Smooth muscle cell (in vitro differentiated cells): ENCODE measurements around the gene ZFR. TPM values are rescaled to one million over a fixed set of nuclear protein-coding genes. Genes with fewer than 3 reads are reported as not detected.

ENCODE experiments used
- DNase-seq: peaks from one replicate; lab custom pipeline; 2025; ENCODE audit not compliant: unreplicated experiment; lab: John Stamatoyannopoulos, UW
- H2AFZ ChIP-seq: fragments of 200-600 bp; sonication (generic); 2 replicates; pipeline ENCODE4 v1.6.0; 2016; ENCODE audit warnings: antibody characterized with exemption, low read depth, mild to moderate bottlenecking
- H3F3A ChIP-seq: fragments of 200-600 bp; sonication (generic); 2 replicates; pipeline ENCODE4 v1.6.0; 2017; ENCODE audit warnings: antibody characterized with exemption, low read depth
- H3K27ac ChIP-seq: fragments of 200-600 bp; sonication (generic); 2 replicates; pipeline ENCODE4 v1.5.1; 2016; ENCODE audit warnings: low read depth, mild to moderate bottlenecking
- H3K27me3 ChIP-seq: fragments of 200-600 bp; sonication (generic); 2 replicates; pipeline ENCODE4 v1.6.1; 2016; ENCODE audit warnings: low read depth, mild to moderate bottlenecking
- H3K36me3 ChIP-seq: fragments of 200-600 bp; sonication (generic); 2 replicates; pipeline ENCODE4 v1.5.1; 2016; ENCODE audit warnings: low read depth
- H3K4me1 ChIP-seq: fragments of 200-600 bp; sonication (generic); 2 replicates; pipeline ENCODE4 v1.5.1; 2016; ENCODE audit warnings: low read depth
- H3K4me2 ChIP-seq: fragments of 200-600 bp; sonication (generic); 2 replicates; pipeline ENCODE4 v1.6.0; 2016; ENCODE audit warnings: mild to moderate bottlenecking
- H3K4me3 ChIP-seq: fragments of 200-600 bp; sonication (generic); 2 replicates; pipeline ENCODE4 v1.5.1; 2016; ENCODE audit warnings: mild to moderate bottlenecking
- H3K79me2 ChIP-seq: fragments of 200-600 bp; sonication (generic); 2 replicates; pipeline ENCODE4 v1.6.0; 2016; ENCODE audit warnings: low read depth, mild to moderate bottlenecking
- H3K9ac ChIP-seq: fragments of 200-600 bp; sonication (generic); 2 replicates; pipeline ENCODE4 v1.6.0; 2016; ENCODE audit warnings: low read depth
- H3K9me3 ChIP-seq: fragments of 200-600 bp; sonication (generic); replicated peaks from 2 replicates; pipeline ENCODE4 v1.5.1; 2016; ENCODE audit warnings: low read depth
- H4K20me1 ChIP-seq: fragments of 200-600 bp; sonication (generic); 2 replicates; pipeline ENCODE4 v1.6.0; 2016; ENCODE audit warnings: low read depth
- WGBS: methylation state at CpG from one replicate; pipeline ENCODE4 v1.1.7; 2016; ENCODE audit warnings: low lambda C conversion rate; 5-methylcytosine and 5-hydroxymethylcytosine counted together
- polyA plus RNA-seq: library from polyadenylated mRNA; unstranded; fragments of >200 nt; fragmentation: Nextera tagmentation; extraction: Ambion mirVana; gene quantifications from 2 replicates; pipeline ENCODE4 v1.2.1, GENCODE V29; 2016
- total RNA-seq: library from RNA; depleted of rRNA; stranded (reverse); fragments of >200 nt; gene quantifications from 2 replicates; pipeline ENCODE4 v1.2.3, GENCODE V29; 2014
- TF ChIP-seq, protein P1 (sequence below): fragments of 200-600 bp; sonication (generic); IDR thresholded peaks from 2 replicates; pipeline ENCODE4 v1.5.1; 2017; ENCODE audit warnings: borderline replicate concordance, mild to moderate bottlenecking, antibody characterized with exemption; ENCODE audit not compliant: insufficient read depth, poor library complexity, severe bottlenecking

ZFR gene
- total and polyA plus RNA-seq, 2 experiments from 2014 or later: 54.9 to 80.2 TPM

DNA sequence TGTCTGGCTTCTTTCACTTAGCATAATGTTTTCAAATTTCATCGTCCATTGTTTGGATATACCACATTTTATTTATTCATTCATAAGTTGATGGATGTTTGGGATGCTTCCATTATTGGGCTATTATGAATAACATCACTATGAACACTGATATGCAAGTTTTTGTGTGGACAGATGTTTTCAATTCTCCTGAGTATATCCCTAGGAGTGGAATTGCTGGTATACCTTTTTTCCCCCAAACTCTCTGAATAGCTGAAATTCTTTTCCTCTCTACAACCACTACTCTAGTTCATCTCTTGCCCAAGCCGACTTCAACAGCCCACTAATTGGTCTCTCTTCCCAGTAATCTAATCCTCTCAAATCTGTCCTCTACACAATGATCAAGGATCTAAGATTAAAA is 4.7 kb upstream of the ZFR start:
- Histone ChIP-seq H3K79me2 (no peaks in the 10 kb centered on the region), H3K4me2 (no peak overlapping the region), H2AFZ (no peak overlapping the region), H3K36me3 (no peaks in the 10 kb centered on the region), H3K27ac (no peak overlapping the region), H3K27me3 (no peaks in the 10 kb centered on the region), H3K4me3 (no peak overlapping the region), H3F3A (peaks cover 5% of the 10 kb centered on the region), H3K9me3 (no peaks in the 10 kb centered on the region), H3K4me1 (no peaks in the 10 kb centered on the region), H4K20me1 (no peaks in the 10 kb centered on the region), H3K9ac (no peak overlapping the region)
- TF ChIP-seq, protein P1, sequence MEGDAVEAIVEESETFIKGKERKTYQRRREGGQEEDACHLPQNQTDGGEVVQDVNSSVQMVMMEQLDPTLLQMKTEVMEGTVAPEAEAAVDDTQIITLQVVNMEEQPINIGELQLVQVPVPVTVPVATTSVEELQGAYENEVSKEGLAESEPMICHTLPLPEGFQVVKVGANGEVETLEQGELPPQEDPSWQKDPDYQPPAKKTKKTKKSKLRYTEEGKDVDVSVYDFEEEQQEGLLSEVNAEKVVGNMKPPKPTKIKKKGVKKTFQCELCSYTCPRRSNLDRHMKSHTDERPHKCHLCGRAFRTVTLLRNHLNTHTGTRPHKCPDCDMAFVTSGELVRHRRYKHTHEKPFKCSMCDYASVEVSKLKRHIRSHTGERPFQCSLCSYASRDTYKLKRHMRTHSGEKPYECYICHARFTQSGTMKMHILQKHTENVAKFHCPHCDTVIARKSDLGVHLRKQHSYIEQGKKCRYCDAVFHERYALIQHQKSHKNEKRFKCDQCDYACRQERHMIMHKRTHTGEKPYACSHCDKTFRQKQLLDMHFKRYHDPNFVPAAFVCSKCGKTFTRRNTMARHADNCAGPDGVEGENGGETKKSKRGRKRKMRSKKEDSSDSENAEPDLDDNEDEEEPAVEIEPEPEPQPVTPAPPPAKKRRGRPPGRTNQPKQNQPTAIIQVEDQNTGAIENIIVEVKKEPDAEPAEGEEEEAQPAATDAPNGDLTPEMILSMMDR: no peak
- DNase-seq: no peak
- 75% methylated on average over 2 of the region's 2 CpGs for WGBS

DNA sequence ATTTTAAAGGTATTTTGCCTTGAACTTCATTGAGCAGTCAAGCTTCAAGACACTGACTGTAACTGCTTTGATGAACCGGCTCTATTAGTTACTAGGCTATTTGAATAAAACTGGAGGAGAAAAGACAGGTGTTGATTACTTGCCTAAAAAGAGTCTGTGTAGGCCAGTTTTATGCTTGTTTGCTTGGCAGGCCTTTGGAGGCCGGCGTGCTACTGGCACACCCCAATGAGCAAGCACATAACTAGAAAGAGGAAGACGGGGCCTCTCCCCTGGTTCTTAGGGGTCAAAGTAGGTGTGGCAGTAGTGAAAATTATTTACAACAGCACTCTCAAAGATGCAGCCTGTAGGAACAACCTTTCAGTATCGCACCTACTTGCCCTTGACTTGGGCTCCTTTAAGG is 2.1 kb upstream of the ZFR start:
- H2AFZ ChIP-seq: no peak overlapping the region
- H3F3A ChIP-seq: peaks cover 5% of the 10 kb centered on the region
- H3K27ac ChIP-seq: no peak overlapping the region
- no peak overlapping the region for H3K4me3 ChIP-seq
- H3K4me1 ChIP-seq: peaks cover 19% of the 10 kb centered on the region
- peaks cover 20% of the 10 kb centered on the region for H4K20me1 ChIP-seq
- no peak for DNase-seq
- H3K9ac ChIP-seq: no peak overlapping the region
- H3K4me2 ChIP-seq: no peak overlapping the region
- TF ChIP-seq, protein P1: no peak
- peaks cover 21% of the 10 kb centered on the region for H3K79me2 ChIP-seq
- no peaks in the 10 kb centered on the region for H3K9me3 ChIP-seq
- 91% methylated on average over 5 of the region's 5 CpGs for WGBS
- H3K36me3 ChIP-seq: no peaks in the 10 kb centered on the region
- H3K27me3 ChIP-seq: no peaks in the 10 kb centered on the region

DNA sequence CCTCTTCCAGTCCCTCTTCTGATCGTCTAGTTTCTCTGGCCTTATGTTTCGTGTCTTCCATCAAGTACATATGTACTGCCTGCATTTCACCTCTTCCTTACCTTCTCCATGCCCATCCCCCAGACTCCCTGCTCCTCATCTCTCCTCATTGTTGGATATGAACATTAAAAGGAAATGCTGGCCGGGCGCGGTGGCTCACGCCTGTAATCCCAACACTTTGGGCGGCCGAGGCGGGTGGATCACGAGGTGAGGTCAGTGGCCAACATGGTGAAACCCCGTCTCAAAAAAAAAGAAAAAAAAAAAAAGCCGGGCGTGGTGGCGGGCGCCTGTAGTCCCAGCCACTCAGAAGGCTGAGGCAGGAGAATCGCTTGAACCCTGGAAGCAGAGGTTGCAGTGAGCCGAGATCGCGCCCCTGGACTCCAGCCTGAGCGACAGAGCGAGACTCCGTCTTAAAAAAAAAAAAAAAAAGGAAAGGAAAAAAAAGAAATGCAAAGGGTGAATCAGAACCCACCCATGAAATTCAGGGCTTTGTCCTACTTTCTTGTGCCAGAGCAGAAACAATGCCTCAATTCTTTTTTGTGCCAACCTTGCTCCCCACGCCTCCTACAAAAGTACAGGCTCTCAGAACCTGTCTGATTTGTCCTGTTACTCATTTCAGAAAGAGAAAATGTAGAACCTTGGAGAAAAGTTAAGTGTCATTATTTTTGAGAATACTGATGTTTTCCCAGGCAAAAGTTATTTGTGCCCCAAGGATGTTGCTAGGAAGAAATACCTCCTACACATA is 1.5 kb upstream of the ZFR start:
- H3K27ac ChIP-seq: no peak overlapping the region
- no peaks in the 10 kb centered on the region for H3K9me3 ChIP-seq
- 80% methylated on average over 23 of the region's 23 CpGs for WGBS
- peaks cover 19% of the 10 kb centered on the region for H3K4me1 ChIP-seq
- H4K20me1 ChIP-seq: peaks cover 26% of the 10 kb centered on the region
- no peaks in the 10 kb centered on the region for H3K27me3 ChIP-seq
- TF ChIP-seq, protein P1: no peak
- peaks cover 5% of the 10 kb centered on the region for H3F3A ChIP-seq
- H3K36me3 ChIP-seq: no peaks in the 10 kb centered on the region
- no peak overlapping the region for H2AFZ ChIP-seq
- no peak overlapping the region for H3K4me3 ChIP-seq
- H3K79me2 ChIP-seq: peaks cover 27% of the 10 kb centered on the region
- H3K9ac ChIP-seq: no peak overlapping the region
- DNase-seq: no peak
- H3K4me2 ChIP-seq: peak overlapping the region; percentile 97

DNA sequence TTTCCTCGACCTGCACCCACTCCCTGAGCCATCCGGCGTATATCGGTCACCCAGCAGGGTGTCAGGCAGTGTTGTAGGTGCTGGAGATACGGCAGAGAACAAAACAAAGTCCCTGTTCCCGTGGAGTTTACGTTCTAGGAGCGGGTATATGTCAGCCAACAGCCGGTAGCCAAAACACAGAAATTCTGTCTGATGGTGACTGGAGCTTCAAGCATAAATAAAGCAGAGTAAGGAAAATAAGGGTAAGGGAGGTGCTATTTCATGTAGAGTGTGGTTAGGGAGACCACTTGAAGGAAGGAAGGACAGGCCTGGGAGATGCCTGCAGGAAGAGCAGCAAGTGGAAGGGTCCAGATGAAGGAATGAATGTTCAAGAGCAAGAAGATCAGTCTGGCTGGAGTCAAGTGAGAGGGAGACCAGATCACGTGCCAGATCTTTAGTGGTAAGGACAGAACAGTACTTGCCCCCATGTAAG is 783 bp upstream of the ZFR start:
- peak overlapping the region; percentile 93 for H3K27ac ChIP-seq
- peaks cover 34% of the 10 kb centered on the region for H3K79me2 ChIP-seq
- 23% methylated on average over 10 of the region's 10 CpGs for WGBS
- H3K27me3 ChIP-seq: no peaks in the 10 kb centered on the region
- TF ChIP-seq, protein P1: no peak
- peak overlapping the region; percentile 97 for H3K4me2 ChIP-seq
- H3K9ac ChIP-seq: peak overlapping the region; percentile 97
- no peaks in the 10 kb centered on the region for H3K36me3 ChIP-seq
- peak overlapping the region; percentile 94 for H2AFZ ChIP-seq
- peaks cover 5% of the 10 kb centered on the region for H3F3A ChIP-seq
- H4K20me1 ChIP-seq: peaks cover 33% of the 10 kb centered on the region
- H3K4me1 ChIP-seq: peaks cover 19% of the 10 kb centered on the region
- H3K4me3 ChIP-seq: peak overlapping the region; percentile 99
- DNase-seq: no peak
- H3K9me3 ChIP-seq: no peaks in the 10 kb centered on the region
